ENCODE data around the gene FNDC5.
"Not testable (repeated sequence)": the region's sequence is repeated elsewhere in the genome, so short reads cannot be mapped to it uniquely, and the experiment has no call there.

Gene FNDC5

DNA sequence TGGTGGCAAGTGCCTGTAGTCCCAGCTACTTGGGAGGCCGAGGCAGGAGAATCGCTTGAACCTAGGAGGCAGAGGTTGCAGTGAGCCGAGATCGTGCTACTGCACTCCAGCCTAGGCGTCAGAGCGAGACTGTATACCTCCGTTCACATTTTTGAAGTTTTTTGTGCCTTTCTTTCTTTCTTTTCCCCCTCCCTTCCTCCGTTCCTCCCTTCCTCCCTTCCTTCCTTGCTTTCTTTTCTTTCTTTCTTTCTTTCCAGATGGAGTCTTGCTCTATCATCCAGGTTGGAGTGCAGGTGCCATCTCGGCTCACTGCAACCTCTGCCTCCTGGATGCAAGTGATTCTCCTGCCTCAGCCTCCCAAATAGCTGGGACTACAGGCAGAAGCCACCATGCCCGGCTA is 34.9 kb upstream of the FNDC5 start:
- H2AK5ac ChIP-seq (ENCODE audit: low read depth, low read length); H3K9ac ChIP-seq (ENCODE audit: low read depth, low read length, poor library complexity): not testable (repeated sequence)

DNA sequence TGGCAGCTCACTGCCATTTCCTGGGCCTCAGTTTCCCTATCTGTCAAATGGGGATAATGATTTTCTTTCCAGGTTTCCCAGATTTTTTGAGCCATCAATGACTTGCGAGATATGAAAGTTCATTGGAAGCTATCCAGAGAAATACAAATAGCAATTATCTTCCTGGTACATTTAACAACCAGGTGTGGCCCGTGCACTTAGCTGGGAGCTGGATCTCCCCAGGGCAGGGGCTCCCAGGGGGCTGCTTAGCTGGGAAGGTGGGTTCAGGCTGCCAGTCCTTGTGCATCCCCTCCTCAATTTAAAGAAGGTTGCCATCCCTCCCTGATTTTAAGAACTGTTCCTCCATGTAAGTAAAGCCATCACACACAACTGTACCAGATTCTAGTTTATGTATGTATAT is 34.1 kb upstream of the FNDC5 start:
- Histone ChIP-seq H3K27ac (replicated peaks; ENCODE audit: low read length) (no peak overlapping the region), H2BK5ac (ENCODE audit: low read length) (no peak overlapping the region), H3K9ac (ENCODE audit: low read depth, low read length, poor library complexity) (no peak overlapping the region), H3K14ac (ENCODE audit: low read length) (no peak overlapping the region), H3K4me3 (ENCODE audit: low read length in 2 of 2) (no peak overlapping the region), H2AK5ac (ENCODE audit: low read depth, low read length) (no peak overlapping the region), H3K18ac (ENCODE audit: low read length) (no peak overlapping the region), H3K9me3 (replicated peaks in 1 of 2; ENCODE audit: control insufficient read depth in 2 of 2, insufficient read depth in 1 of 2, low read depth in 1 of 2, low read length in 2 of 2) (peaks cover 0 to 4% of the 10 kb centered on the region in 2 donors), H3K36me3 (replicated peaks in 1 of 2; ENCODE audit: control insufficient read depth in 2 of 2, insufficient read depth in 2 of 2, low read length in 2 of 2) (no peaks in the 10 kb centered on the region), H2BK12ac (ENCODE audit: low read length) (no peak overlapping the region), H2BK15ac (ENCODE audit: low read length) (no peak overlapping the region), H4K91ac (ENCODE audit: low read depth, low read length, poor library complexity) (no peak overlapping the region), H3K4ac (ENCODE audit: low read length) (no peak overlapping the region), H3K4me2 (ENCODE audit: insufficient read depth, low read length, poor library complexity, severe bottlenecking) (no peak overlapping the region), H3K23ac (ENCODE audit: low read depth, low read length, poor library complexity) (no peak overlapping the region), H2AFZ (ENCODE audit: low read length) (no peak overlapping the region), H4K8ac (ENCODE audit: low read depth, low read length) (no peak overlapping the region), H3K27me3 (ENCODE audit: control insufficient read depth in 3 of 3, insufficient read depth in 3 of 3, low read depth in 1 of 3, low read length in 3 of 3) (peaks cover 9 to 30% (median 29%) of the 10 kb centered on the region in 3 experiments), H2BK120ac (ENCODE audit: low read depth, low read length) (no peak overlapping the region), H3K79me1 (ENCODE audit: low read depth, low read length) (no peaks in the 10 kb centered on the region), H3K4me1 (ENCODE audit: control insufficient read depth in 2 of 2, insufficient read depth in 1 of 2, low read depth in 1 of 2, low read length in 2 of 2) (peaks cover 0 to 5% of the 10 kb centered on the region in 2 donors)
- DNase-seq (ENCODE audit: low spot score), result no peak
- WGBS, 2 donors (ENCODE audit: extremely low coverage in 2 of 2, insufficient read length in 2 of 2, insufficient replicate concordance in 1 of 2), result no CpG with 5 or more reads among the region's 2 CpGs

More for the DNA sequence above, 34.9 kb upstream of the FNDC5 start:
- not testable (repeated sequence) for H3K79me1 ChIP-seq (ENCODE audit: low read depth, low read length); DNase-seq (ENCODE audit: low spot score); H2BK12ac ChIP-seq (ENCODE audit: low read length); H3K23ac ChIP-seq (ENCODE audit: low read depth, low read length, poor library complexity); H3K14ac ChIP-seq (ENCODE audit: low read length); H2BK5ac ChIP-seq (ENCODE audit: low read length); H3K4ac ChIP-seq (ENCODE audit: low read length); H3K4me2 ChIP-seq (ENCODE audit: insufficient read depth, low read length, poor library complexity, severe bottlenecking); H3K4me1 ChIP-seq (ENCODE audit: control insufficient read depth in 2 of 2, insufficient read depth in 1 of 2, low read depth in 1 of 2, low read length in 2 of 2); H4K8ac ChIP-seq (ENCODE audit: low read depth, low read length); H2BK120ac ChIP-seq (ENCODE audit: low read depth, low read length); H4K91ac ChIP-seq (ENCODE audit: low read depth, low read length, poor library complexity); H3K9me3 ChIP-seq (replicated peaks in 1 of 2; ENCODE audit: control insufficient read depth in 2 of 2, insufficient read depth in 1 of 2, low read depth in 1 of 2, low read length in 2 of 2); H3K27ac ChIP-seq (replicated peaks; ENCODE audit: low read length); H2AFZ ChIP-seq (ENCODE audit: low read length); H3K18ac ChIP-seq (ENCODE audit: low read length); H3K4me3 ChIP-seq (ENCODE audit: low read length in 2 of 2); H2BK15ac ChIP-seq (ENCODE audit: low read length); H3K36me3 ChIP-seq (replicated peaks in 1 of 2; ENCODE audit: control insufficient read depth in 2 of 2, insufficient read depth in 2 of 2, low read length in 2 of 2)
- peaks cover 3 to 23% (median 21%) of the 10 kb centered on the region in 3 experiments for H3K27me3 ChIP-seq (ENCODE audit: control insufficient read depth in 3 of 3, insufficient read depth in 3 of 3, low read depth in 1 of 3, low read length in 3 of 3)
- no CpG with 5 or more reads among the region's 10 CpGs for WGBS, 2 donors (ENCODE audit: extremely low coverage in 2 of 2, insufficient read length in 2 of 2, insufficient replicate concordance in 1 of 2)

DNA sequence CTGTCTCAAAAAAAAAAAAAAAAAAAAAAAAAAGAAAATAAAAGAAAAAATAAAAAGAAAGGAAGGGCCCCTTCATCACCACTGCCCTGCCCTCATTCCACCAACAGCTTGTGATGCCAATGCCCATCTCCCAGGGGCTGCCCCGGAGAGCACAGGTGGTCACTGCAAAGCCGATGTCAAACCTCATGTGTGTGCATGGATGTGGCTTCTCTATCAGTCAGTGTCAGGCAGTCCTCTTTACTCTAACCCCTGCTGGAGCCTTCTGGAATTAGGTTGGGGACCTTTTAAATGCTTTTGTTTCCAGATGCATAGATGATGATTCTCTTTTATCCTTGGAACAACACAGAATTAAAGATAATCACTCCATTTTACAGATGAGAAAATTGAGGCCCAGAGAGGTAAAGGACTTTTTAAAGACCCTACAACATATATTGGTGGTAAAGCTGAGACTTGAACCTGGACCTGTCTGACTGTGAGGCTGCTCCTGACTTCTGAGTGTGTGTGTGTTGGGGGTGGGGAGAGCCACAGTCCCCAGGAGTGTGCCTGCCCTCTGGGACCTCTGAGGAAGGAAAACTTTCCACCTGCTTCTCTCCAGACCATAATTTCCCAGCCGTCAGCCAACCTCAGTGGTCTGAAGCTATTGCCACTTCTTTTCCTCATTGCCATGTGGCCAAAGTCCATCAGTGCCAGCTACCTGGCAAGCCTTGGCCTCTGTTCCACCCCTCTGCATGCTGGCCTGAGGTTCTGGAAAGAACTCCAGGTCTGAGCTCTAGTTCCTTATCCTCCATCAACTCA is 33.5 kb upstream of the FNDC5 start:
- Histone ChIP-seq H2BK15ac (ENCODE audit: low read length) (no peak overlapping the region), H2BK12ac (ENCODE audit: low read length) (no peak overlapping the region), H3K79me1 (ENCODE audit: low read depth, low read length) (no peaks in the 10 kb centered on the region), H2BK120ac (ENCODE audit: low read depth, low read length) (no peak overlapping the region), H3K36me3 (replicated peaks in 1 of 2; ENCODE audit: control insufficient read depth in 2 of 2, insufficient read depth in 2 of 2, low read length in 2 of 2) (no peaks in the 10 kb centered on the region), H3K18ac (ENCODE audit: low read length) (no peak overlapping the region), H4K91ac (ENCODE audit: low read depth, low read length, poor library complexity) (no peak overlapping the region), H3K14ac (ENCODE audit: low read length) (no peak overlapping the region), H2BK5ac (ENCODE audit: low read length) (no peak overlapping the region), H2AFZ (ENCODE audit: low read length) (no peak overlapping the region), H3K27me3 (ENCODE audit: control insufficient read depth in 3 of 3, insufficient read depth in 3 of 3, low read depth in 1 of 3, low read length in 3 of 3) (peaks cover 10 to 37% (median 34%) of the 10 kb centered on the region in 3 experiments), H3K4ac (ENCODE audit: low read length) (no peak overlapping the region), H3K27ac (replicated peaks; ENCODE audit: low read length) (no peak overlapping the region), H4K8ac (ENCODE audit: low read depth, low read length) (no peak overlapping the region), H3K4me3 (ENCODE audit: low read length in 2 of 2) (no peak overlapping the region), H3K4me2 (ENCODE audit: insufficient read depth, low read length, poor library complexity, severe bottlenecking) (no peak overlapping the region), H3K9me3 (replicated peaks in 1 of 2; ENCODE audit: control insufficient read depth in 2 of 2, insufficient read depth in 1 of 2, low read depth in 1 of 2, low read length in 2 of 2) (peaks cover 0 to 4% of the 10 kb centered on the region in 2 donors), H3K23ac (ENCODE audit: low read depth, low read length, poor library complexity) (no peak overlapping the region), H3K9ac (ENCODE audit: low read depth, low read length, poor library complexity) (no peak overlapping the region), H2AK5ac (ENCODE audit: low read depth, low read length) (no peak overlapping the region), H3K4me1 (ENCODE audit: control insufficient read depth in 2 of 2, insufficient read depth in 1 of 2, low read depth in 1 of 2, low read length in 2 of 2) (peaks cover 0 to 5% of the 10 kb centered on the region in 2 donors)
- no CpG with 5 or more reads among the region's 3 CpGs for WGBS, 2 donors (ENCODE audit: extremely low coverage in 2 of 2, insufficient read length in 2 of 2, insufficient replicate concordance in 1 of 2)
- DNase-seq (ENCODE audit: low spot score), result no peak

DNA sequence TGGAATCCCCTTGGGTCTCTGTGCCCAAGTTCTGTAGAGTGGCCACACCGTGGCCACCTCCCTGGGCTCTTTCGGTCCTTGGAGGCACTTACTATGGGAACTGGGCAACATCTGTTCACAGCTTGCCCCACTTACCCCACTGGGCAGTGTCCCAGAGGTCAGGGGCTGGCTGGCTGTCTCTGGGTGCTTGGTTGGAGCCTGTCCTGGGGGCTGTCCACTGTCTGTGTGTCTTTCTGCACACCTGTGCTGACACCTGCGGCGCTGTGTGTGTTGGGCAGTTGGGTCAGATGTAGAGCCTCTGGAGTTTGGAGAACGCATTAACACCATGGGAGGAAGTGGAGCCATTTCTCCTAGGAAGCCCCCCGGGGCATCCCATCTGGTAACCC is 31.8 kb upstream of the FNDC5 start:
- peak overlapping the region; percentile 14 for H2BK12ac ChIP-seq (ENCODE audit: low read length)
- peaks cover 0 to 4% of the 10 kb centered on the region in 2 donors for H3K9me3 ChIP-seq (replicated peaks in 1 of 2; ENCODE audit: control insufficient read depth in 2 of 2, insufficient read depth in 1 of 2, low read depth in 1 of 2, low read length in 2 of 2)
- no peak overlapping the region for H3K4me2 ChIP-seq (ENCODE audit: insufficient read depth, low read length, poor library complexity, severe bottlenecking)
- no peak overlapping the region for H4K8ac ChIP-seq (ENCODE audit: low read depth, low read length)
- no peak overlapping the region for H2AFZ ChIP-seq (ENCODE audit: low read length)
- no peak overlapping the region for H2BK120ac ChIP-seq (ENCODE audit: low read depth, low read length)
- H2BK15ac ChIP-seq (ENCODE audit: low read length), result no peak overlapping the region
- no peak overlapping the region for H3K14ac ChIP-seq (ENCODE audit: low read length)
- no peak overlapping the region for H3K4ac ChIP-seq (ENCODE audit: low read length)
- no peaks in the 10 kb centered on the region for H3K79me1 ChIP-seq (ENCODE audit: low read depth, low read length)
- no peak overlapping the region for H3K4me3 ChIP-seq (ENCODE audit: low read length in 2 of 2)
- H2AK5ac ChIP-seq (ENCODE audit: low read depth, low read length), result no peak overlapping the region
- peak overlapping the region; percentile 10 for H3K23ac ChIP-seq (ENCODE audit: low read depth, low read length, poor library complexity)
- no peak overlapping the region for H3K27ac ChIP-seq (replicated peaks; ENCODE audit: low read length)
- H4K91ac ChIP-seq (ENCODE audit: low read depth, low read length, poor library complexity), result no peak overlapping the region
- no peak overlapping the region for H3K9ac ChIP-seq (ENCODE audit: low read depth, low read length, poor library complexity)
- peaks cover 10 to 53% (median 38%) of the 10 kb centered on the region in 3 experiments for H3K27me3 ChIP-seq (ENCODE audit: control insufficient read depth in 3 of 3, insufficient read depth in 3 of 3, low read depth in 1 of 3, low read length in 3 of 3)
- no peak for DNase-seq (ENCODE audit: low spot score)
- H3K36me3 ChIP-seq (replicated peaks in 1 of 2; ENCODE audit: control insufficient read depth in 2 of 2, insufficient read depth in 2 of 2, low read length in 2 of 2), result no peaks in the 10 kb centered on the region
- no CpG with 5 or more reads among the region's 6 CpGs for WGBS, 2 donors (ENCODE audit: extremely low coverage in 2 of 2, insufficient read length in 2 of 2, insufficient replicate concordance in 1 of 2)
- H3K18ac ChIP-seq (ENCODE audit: low read length), result no peak overlapping the region
- no peak overlapping the region for H2BK5ac ChIP-seq (ENCODE audit: low read length)
- H3K4me1 ChIP-seq (ENCODE audit: control insufficient read depth in 2 of 2, insufficient read depth in 1 of 2, low read depth in 1 of 2, low read length in 2 of 2), result peaks cover 0 to 5% of the 10 kb centered on the region in 2 donors

All from neuronal stem cell (in vitro differentiated cells).